DND-41 (cell line): Measurements from ENCODE around the gene RBMS3.

Experiments
- ATAC-seq: fragments of 200-7000 bp; cut with Tn5 transposase; 3 replicates; pipeline ENCODE4 v1.9.1; 2021; ENCODE audit warnings: low read depth; ENCODE audit not compliant: insufficient read depth
- DNase-seq: peaks from one replicate; pipeline ENCODE4 v3.0.0-alpha.2; 2020
- H2AFZ ChIP-seq: 2 replicates; pipeline ENCODE4 v1.6.0; 2012; ENCODE audit warnings: low read depth, low read length
- H3K27ac ChIP-seq: 2 replicates; pipeline ENCODE4 v1.5.1; 2012; ENCODE audit warnings: low read length, inconsistent platforms
- H3K27me3 ChIP-seq: fragments of 200-600 bp; sonication (generic); 2 replicates; pipeline ENCODE4 v1.6.0; 2012; ENCODE audit warnings: low read length, mild to moderate bottlenecking, inconsistent platforms; ENCODE audit not compliant: insufficient read depth, poor library complexity
- H3K36me3 ChIP-seq: 2 replicates; pipeline ENCODE4 v1.5.1; 2012; ENCODE audit warnings: low read length, inconsistent platforms; ENCODE audit not compliant: insufficient read depth
- H3K4me1 ChIP-seq: 2 replicates; pipeline ENCODE4 v1.5.1; 2012; ENCODE audit warnings: mild to moderate bottlenecking, low read length; ENCODE audit not compliant: insufficient read depth
- H3K4me2 ChIP-seq: 2 replicates; pipeline ENCODE4 v1.6.0; 2012; ENCODE audit warnings: mild to moderate bottlenecking, moderate library complexity, low read length, inconsistent platforms; ENCODE audit not compliant: insufficient read depth
- H3K4me3 ChIP-seq, 2 experiments: fragments of 200-600 bp in 1 of 2; shearing (Covaris generic) in 1 of 2; 2 replicates each; pipeline ENCODE4 v1.5.1; 2012 to 2016; ENCODE audit warnings: inconsistent platforms in 2 of 2, low read length in 2 of 2, mild to moderate bottlenecking in 2 of 2, low read depth in 1 of 2, moderate library complexity in 1 of 2
- H3K79me2 ChIP-seq: 2 replicates; pipeline ENCODE4 v1.6.0; 2012; ENCODE audit warnings: low read length, inconsistent platforms; ENCODE audit not compliant: insufficient read depth
- H3K9ac ChIP-seq: 2 replicates; pipeline ENCODE4 v1.6.0; 2012; ENCODE audit warnings: low read depth, mild to moderate bottlenecking, inconsistent platforms, low read length, moderate library complexity
- H3K9me3 ChIP-seq: 2 replicates; pipeline ENCODE4 v1.5.1; 2012; ENCODE audit warnings: low read length, moderate library complexity, mild to moderate bottlenecking, inconsistent platforms; ENCODE audit not compliant: insufficient read depth, severe bottlenecking
- H4K20me1 ChIP-seq: 2 replicates; pipeline ENCODE4 v1.6.0; 2012; ENCODE audit warnings: low read length; ENCODE audit not compliant: insufficient read depth
- CTCF ChIP-seq: IDR thresholded peaks from 2 replicates; pipeline ENCODE4 v1.5.1; 2012; ENCODE audit warnings: borderline replicate concordance, low read length, moderate library complexity, mild to moderate bottlenecking; ENCODE audit not compliant: poor library complexity, severe bottlenecking; ENCODE audit errors: extremely low read depth
- EZH2 ChIP-seq: IDR thresholded peaks from 3 replicates; pipeline ENCODE4 v1.6.1; 2012; ENCODE audit warnings: borderline replicate concordance, low read depth, mild to moderate bottlenecking, moderate library complexity, low read length, inconsistent platforms; ENCODE audit not compliant: severe bottlenecking

The RBMS3 gene

GRCh38 chr3:29481969-29482767 is 201.3 kb downstream of the RBMS3 start:
- Histone ChIP-seq H4K20me1 (no peaks in the 10 kb centered on the region), H3K27me3 (no peaks in the 10 kb centered on the region), H3K4me3 (no peak overlapping the region), H3K9ac (no peak overlapping the region), H3K4me1 (no peaks in the 10 kb centered on the region), H3K27ac (no peak overlapping the region), H2AFZ (no peak overlapping the region), H3K36me3 (no peaks in the 10 kb centered on the region), H3K79me2 (no peaks in the 10 kb centered on the region), H3K9me3 (no peaks in the 10 kb centered on the region), H3K4me2 (no peak overlapping the region)
- ATAC-seq (no peak), DNase-seq (no peak)
- no peak for TF ChIP-seq CTCF
- no peak for TF ChIP-seq EZH2

GRCh38 chr3:29484633-29485032 is 203.8 kb downstream of the RBMS3 start:
- Histone ChIP-seq H2AFZ (no peak overlapping the region), H3K27me3 (no peaks in the 10 kb centered on the region), H4K20me1 (no peaks in the 10 kb centered on the region), H3K9ac (no peak overlapping the region), H3K27ac (no peak overlapping the region), H3K4me1 (no peaks in the 10 kb centered on the region), H3K4me3 (no peak overlapping the region), H3K9me3 (no peaks in the 10 kb centered on the region), H3K36me3 (no peaks in the 10 kb centered on the region), H3K79me2 (no peaks in the 10 kb centered on the region), H3K4me2 (no peak overlapping the region)
- no peak for DNase-seq
- TF ChIP-seq CTCF (no peak), EZH2 (no peak)
- no peak for ATAC-seq

GRCh38 chr3:29486096-29486495 is 205.2 kb downstream of the RBMS3 start:
- H3K79me2 ChIP-seq, result no peaks in the 10 kb centered on the region
- no peak overlapping the region for H3K9ac ChIP-seq
- no peaks in the 10 kb centered on the region for H4K20me1 ChIP-seq
- H3K27ac ChIP-seq, result no peak overlapping the region
- ATAC-seq (no peak), DNase-seq (no peak)
- H2AFZ ChIP-seq, result no peak overlapping the region
- H3K4me1 ChIP-seq, result no peaks in the 10 kb centered on the region
- no peak for TF ChIP-seq EZH2
- no peak for TF ChIP-seq CTCF
- H3K4me3 ChIP-seq, result no peak overlapping the region
- H3K9me3 ChIP-seq, result no peaks in the 10 kb centered on the region
- no peaks in the 10 kb centered on the region for H3K27me3 ChIP-seq
- H3K36me3 ChIP-seq, result no peaks in the 10 kb centered on the region
- no peak overlapping the region for H3K4me2 ChIP-seq
